Brain microvascular endothelial cell (primary cell): Measurements from ENCODE around the gene IRF9.
A peak's percentile ranks its signal among the peaks of the same experiment; 100 is the strongest.

Experiments used
- DNase-seq: peaks from one replicate; pipeline ENCODE4 v3.0.0-alpha.2; 2020
- H3K27ac ChIP-seq: fragments of 250-450 bp; sonication (Bioruptor Pico); 2 replicates; pipeline ENCODE4 v1.5.1; 2020; ENCODE audit warnings: mild to moderate bottlenecking, moderate library complexity
- H3K27me3 ChIP-seq: fragments of 250-450 bp; sonication (Bioruptor Pico); replicated peaks from 2 replicates; pipeline ENCODE4 v1.5.1; 2020; ENCODE audit warnings: mild to moderate bottlenecking
- H3K36me3 ChIP-seq: fragments of 250-450 bp; sonication (Bioruptor Pico); replicated peaks from 2 replicates; pipeline ENCODE4 v1.5.1; 2020; ENCODE audit warnings: mild to moderate bottlenecking
- H3K4me3 ChIP-seq: 2 replicates; pipeline ENCODE4 v1.5.1; 2011; ENCODE audit warnings: low read depth, mild to moderate bottlenecking, control low read depth, low read length, moderate library complexity
- in situ Hi-C: cut with HindIII; loops from 2 replicates; pipeline ENCODE4 v1.10.0; 2017; ENCODE audit warnings: low sequenced_read_pairs, low pct_ligation_motif_present
- TF ChIP-seq, protein P1 (sequence below): IDR thresholded peaks from 2 replicates; pipeline ENCODE4 v1.5.1; 2011; ENCODE audit warnings: low read depth, mild to moderate bottlenecking, moderate library complexity, low read length, control low read depth, inconsistent platforms; ENCODE audit errors: missing control alignments

The IRF9 gene

GRCh38 chr14:24185741-24186140 lies 24.7 kb downstream of the IRF9 start:
- Histone ChIP-seq H3K36me3 (peaks cover 60% of the 10 kb centered on the region), H3K27ac (no peak overlapping the region), H3K4me3 (no peak overlapping the region), H3K27me3 (no peaks in the 10 kb centered on the region)
- in situ Hi-C loops, result no loop called here
- no peak for DNase-seq
- TF ChIP-seq, protein P1, sequence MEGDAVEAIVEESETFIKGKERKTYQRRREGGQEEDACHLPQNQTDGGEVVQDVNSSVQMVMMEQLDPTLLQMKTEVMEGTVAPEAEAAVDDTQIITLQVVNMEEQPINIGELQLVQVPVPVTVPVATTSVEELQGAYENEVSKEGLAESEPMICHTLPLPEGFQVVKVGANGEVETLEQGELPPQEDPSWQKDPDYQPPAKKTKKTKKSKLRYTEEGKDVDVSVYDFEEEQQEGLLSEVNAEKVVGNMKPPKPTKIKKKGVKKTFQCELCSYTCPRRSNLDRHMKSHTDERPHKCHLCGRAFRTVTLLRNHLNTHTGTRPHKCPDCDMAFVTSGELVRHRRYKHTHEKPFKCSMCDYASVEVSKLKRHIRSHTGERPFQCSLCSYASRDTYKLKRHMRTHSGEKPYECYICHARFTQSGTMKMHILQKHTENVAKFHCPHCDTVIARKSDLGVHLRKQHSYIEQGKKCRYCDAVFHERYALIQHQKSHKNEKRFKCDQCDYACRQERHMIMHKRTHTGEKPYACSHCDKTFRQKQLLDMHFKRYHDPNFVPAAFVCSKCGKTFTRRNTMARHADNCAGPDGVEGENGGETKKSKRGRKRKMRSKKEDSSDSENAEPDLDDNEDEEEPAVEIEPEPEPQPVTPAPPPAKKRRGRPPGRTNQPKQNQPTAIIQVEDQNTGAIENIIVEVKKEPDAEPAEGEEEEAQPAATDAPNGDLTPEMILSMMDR, result no peak

DNA sequence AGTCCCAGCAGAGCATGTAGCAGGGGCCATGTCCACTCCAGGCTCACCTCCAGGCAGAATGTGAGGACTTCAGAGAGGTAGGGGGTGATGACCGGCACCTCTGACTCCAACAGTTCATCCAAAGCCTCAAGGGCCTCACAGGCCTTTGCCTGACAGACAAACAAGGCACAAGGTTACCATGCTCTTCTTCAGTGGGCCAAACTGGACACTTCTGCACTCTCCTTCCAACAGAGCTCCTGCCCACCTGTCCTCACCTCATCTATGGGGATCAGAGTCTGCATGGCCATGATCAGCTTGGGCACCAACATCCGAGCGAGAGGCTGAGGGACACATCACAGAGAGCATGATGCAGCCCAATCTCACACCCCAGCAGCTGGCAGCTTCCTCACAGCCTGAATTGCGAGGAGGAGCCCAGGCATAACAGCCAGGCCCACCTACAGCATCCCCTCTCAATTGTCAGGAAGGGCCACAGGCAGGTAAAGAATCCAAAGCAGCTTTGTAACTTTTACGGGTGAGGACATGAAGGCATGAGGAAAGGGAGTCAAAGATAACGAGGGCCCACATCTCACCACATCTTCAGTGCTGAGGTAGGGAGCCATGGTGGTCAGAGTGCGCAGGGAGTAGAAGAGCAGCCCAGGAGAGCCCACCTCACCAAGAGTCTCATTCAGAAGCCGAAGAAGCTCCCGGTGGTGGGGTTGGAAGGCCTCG lies 25.9 kb downstream of the IRF9 start:
- H3K4me3 ChIP-seq, result no peak overlapping the region
- H3K27me3 ChIP-seq, result no peaks in the 10 kb centered on the region
- no peak overlapping the region for H3K27ac ChIP-seq
- DNase-seq, result no peak
- in situ Hi-C loops, result no loop called here
- peaks cover 51% of the 10 kb centered on the region for H3K36me3 ChIP-seq
- TF ChIP-seq, protein P1, result no peak

GRCh38 chr14:24187539-24187915 lies 26.5 kb downstream of the IRF9 start:
- no peak for DNase-seq
- H3K27me3 ChIP-seq, result no peaks in the 10 kb centered on the region
- TF ChIP-seq, protein P1, result no peak
- no peak overlapping the region for H3K27ac ChIP-seq
- in situ Hi-C loops, result no loop called here
- H3K4me3 ChIP-seq, result peak overlapping the region; percentile 86
- peaks cover 51% of the 10 kb centered on the region for H3K36me3 ChIP-seq

GRCh38 chr14:24188251-24189058 lies 27.4 kb downstream of the IRF9 start, which contains the start of gene IPO4:
IPO4 (minus strand) TSS chr14:24188816; CDS start chr14:24188787, 29 bp downstream.
- TF ChIP-seq, protein P1, result no peak
- H3K36me3 ChIP-seq, result peaks cover 50% of the 10 kb centered on the region
- peak; percentile 95 for DNase-seq
- peak within 1 kb of the TSS; percentile 86 for H3K4me3 ChIP-seq
- in situ Hi-C loops, result no loop called here
- no peaks in the 10 kb centered on the region for H3K27me3 ChIP-seq
- H3K27ac ChIP-seq, result peak within 1 kb of the TSS; percentile 19

DNA sequence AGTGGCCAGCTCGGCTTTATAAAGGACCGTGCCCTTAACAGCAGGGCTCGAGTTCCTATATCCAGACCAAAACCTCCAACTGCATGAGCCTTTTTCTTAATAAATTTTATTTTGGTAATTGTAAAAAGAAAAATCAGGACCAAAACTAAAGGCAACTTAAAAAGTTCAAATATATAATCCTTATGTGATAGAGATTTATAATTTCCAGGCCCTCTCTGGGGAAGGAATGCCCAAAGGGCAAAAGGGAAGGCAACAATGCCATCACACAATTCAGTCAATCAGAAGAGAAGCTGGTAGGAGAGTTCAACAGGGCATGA lies 28.0 kb downstream of the IRF9 start:
- peak overlapping the region; percentile 27 for H3K4me3 ChIP-seq
- H3K36me3 ChIP-seq, result peaks cover 49% of the 10 kb centered on the region
- DNase-seq, result no peak
- H3K27me3 ChIP-seq, result no peaks in the 10 kb centered on the region
- no peak overlapping the region for H3K27ac ChIP-seq
- TF ChIP-seq, protein P1, result no peak
- in situ Hi-C loops, result no loop called here
